T-helper 2 cell (primary cell): Measurements from ENCODE around the gene DPYSL4.

Source experiments
- DNase-seq, 5 experiments: peaks; one replicate each; pipeline versions ENCODE4 v3.0.0 to v3.0.0-alpha.2; 2012 to 2022

DPYSL4 gene

GRCh38 chr10:132196178-132197113, 9.7 kb downstream of the DPYSL4 start:
- DNase-seq, result peak in 1 of 5 experiments; percentile 6

- peak in 1 of 5 experiments; percentile 5 for DNase-seq
Observed at GRCh38 chr10:132197271-132198067, 10.7 kb downstream of the DPYSL4 start.

- DNase-seq, result no peak
Observed at GRCh38 chr10:132198068-132198370, 11.3 kb downstream of the DPYSL4 start.

- peak in 1 of 5 experiments; percentile 7 for DNase-seq
Observed at GRCh38 chr10:132198381-132199181, 11.8 kb downstream of the DPYSL4 start.

- no peak for DNase-seq
Observed at GRCh38 chr10:132199268-132199853, 12.6 kb downstream of the DPYSL4 start.

GRCh38 chr10:132199854-132200311, 13.1 kb downstream of the DPYSL4 start:
- DNase-seq, result no peak

- DNase-seq, result no peak
Observed at GRCh38 chr10:132200344-132201110, 13.8 kb downstream of the DPYSL4 start.

GRCh38 chr10:132201111-132201969, 14.6 kb downstream of the DPYSL4 start:
- DNase-seq, result no peak

GRCh38 chr10:132202070-132202970, 15.6 kb downstream of the DPYSL4 start:
- peak in 1 of 5 experiments; percentile 7 for DNase-seq

GRCh38 chr10:132203256-132204077, 16.7 kb downstream of the DPYSL4 start:
- DNase-seq, result peak in 1 of 5 experiments; percentile 7

- peak in 1 of 5 experiments; percentile 4 for DNase-seq
Observed at GRCh38 chr10:132204078-132204780, 17.5 kb downstream of the DPYSL4 start.

GRCh38 chr10:132204781-132205473, 18.2 kb downstream of the DPYSL4 start:
- DNase-seq, result peak in 1 of 5 experiments; percentile 3

GRCh38 chr10:132205650-132206376, 19.1 kb downstream of the DPYSL4 start:
- DNase-seq, result no peak

- DNase-seq, result no peak
Observed at GRCh38 chr10:132206377-132206745, 19.6 kb downstream of the DPYSL4 start.

- DNase-seq, result no peak
Observed at GRCh38 chr10:132206806-132207535, 20.2 kb downstream of the DPYSL4 start.
